Heart right ventricle (tissue), 16 donors: ENCODE results near the gene NAA10. TPM values are rescaled to one million over a fixed set of nuclear protein-coding genes. Genes with fewer than 3 reads are reported as not detected.
"Not testable (repeated sequence)": the region's sequence is repeated elsewhere in the genome, so short reads cannot be mapped to it uniquely, and the experiment has no call there.

Source experiments
- ATAC-seq, 8 donors: fragments of 200-7000 bp; cut with Tn5 transposase; one replicate each; pipeline ENCODE4 v1.9.1; 2020; ENCODE audit warnings: mild to moderate bottlenecking in 8 of 8, moderate library complexity in 8 of 8, moderate number of reproducible peaks in 1 of 8
- DNase-seq, 2 donors: peaks; one replicate each; pipeline ENCODE4 v3.0.0-alpha.2; 2020
- H3K27ac ChIP-seq, 10 donors: fragments of 200-600 bp; sonication (generic) in 2 of 10; one replicate each; pipeline versions ENCODE4 v1.5.0 to v1.8.0; 2020 to 2022; ENCODE audit warnings: mild to moderate bottlenecking in 3 of 10
- H3K27me3 ChIP-seq, 7 donors: fragments of 200-600 bp; one replicate each; pipeline ENCODE4 v1.8.0; 2021 to 2022; ENCODE audit warnings: mild to moderate bottlenecking in 2 of 7
- H3K36me3 ChIP-seq, 9 donors: fragments of 200-600 bp; sonication (generic) in 1 of 9; one replicate each; pipeline versions ENCODE4 v1.5.0 to v1.8.0; 2020 to 2022; ENCODE audit warnings: mild to moderate bottlenecking in 2 of 9
- H3K4me1 ChIP-seq, 9 donors: fragments of 200-600 bp; sonication (generic) in 1 of 9; one replicate each; pipeline versions ENCODE4 v1.5.0 to v1.8.0; 2020 to 2022; ENCODE audit warnings: mild to moderate bottlenecking in 4 of 9
- H3K4me3 ChIP-seq, 10 donors: fragments of 200-600 bp; sonication (generic) in 2 of 10; one replicate each; pipeline versions ENCODE4 v1.5.0 to v1.8.0; 2020 to 2022; ENCODE audit warnings: mild to moderate bottlenecking in 7 of 10, moderate library complexity in 2 of 10
- H3K9me3 ChIP-seq, 11 donors: fragments of 200-600 bp in 10 of 11; sonication (generic) in 2 of 11; one replicate each; pipeline versions ENCODE4 v1.5.0 to v1.8.0; 2013 to 2022; ENCODE audit warnings: mild to moderate bottlenecking in 2 of 11, control low read depth in 1 of 11, moderate library complexity in 1 of 11
- CTCF ChIP-seq, 9 donors: fragments of 200-600 bp; sonication (generic) in 2 of 9; IDR thresholded peaks; one replicate each; pipeline versions ENCODE4 v1.5.0 to v1.8.0; 2021 to 2022; ENCODE audit warnings: antibody characterized with exemption in 9 of 9, mild to moderate bottlenecking in 5 of 9, moderate library complexity in 1 of 9
- WGBS, 2 donors: extraction: QIAGEN DNeasy Blood & Tissue Kit; methylation state at CpG; one replicate each; pipeline ENCODE4 v1.1.7; 2013; ENCODE audit warnings: inconsistent platforms in 1 of 2; 5-methylcytosine and 5-hydroxymethylcytosine counted together
- intact Hi-C, 10 donors: fragments of 100-400 bp; cut with DNase I; formaldehyde crosslinking; loops; one replicate each; pipeline versions ENCODE4 v1.11.1 to v1.14.2; 2022
- polyA plus RNA-seq, 2 donors: library from polyadenylated mRNA; stranded (reverse); fragments of 200-250 nt; gene quantifications; one replicate each; pipeline ENCODE4 v1.2.3, GENCODE V29; 2013
- total RNA-seq, 10 donors: library from RNA; stranded (reverse); fragmentation: NEBNext Ultra II Directional in 3 of 10; extraction: Animal tissue kit (Norgen Biotek cat#: 25700) in 3 of 10; gene quantifications; one replicate each; pipeline versions ENCODE4 v1.2.1 to v1.2.4, GENCODE V29; 2021 to 2023
- donor health status: Arrhythmogenic right ventricular cardiomyopathy.
- donor health status: ischemic (EF 13 %, LVEDD 7.1; RV severe dilation, severe dysfunction).
- donor health status: healthy with polysubstance abuse.
- donor health status: DM: no; HTN: yes; CAD: no.
- donor health status: DM: no; HTN: no; CAD: no.
- donor health status: ischemic (EF 25% LVEDD 6.9; RV normal size, moderate dysfunction).
- donor health status: ischemic (EF 25% LVEDD 5.7; RV mildly dilated, moderate dysfunction).
- donor health status: healthy.
- donor health status: DM: yes; HTN: yes; CAD: no.
- donor health status: Ischemic cardiomyopathy.
- donor health status: ischemic (EF 35%, LVEDD 5.7; RV mildly dilated, moderate dysfunction).
- donor health status: nonischemic (EF 11% LVEDD 7.7; RV severe dilation, severe dysfunction).
- donor health status: DM: yes; HTN: yes; CAD: no.
- donor health status: PGD.
- donor health status: ischemic (EF 29% LVEDD 5.4; RV normal size, mild dysfunction).
- donor health status: nonischemic (EF 23%, LVEDD 6.1; RV moderate dilation, normal function).

Gene NAA10
- total and polyA plus RNA-seq, 12 donors, result 46.9 to 228 (median 62.2) TPM

GRCh38 chrX:153981231-153981630, 46.4 kb upstream of the NAA10 start:
- Histone ChIP-seq H3K4me1 (peaks cover 0 to 48% (median 4%) of the 10 kb centered on the region in 9 donors), H3K27ac (peak overlapping the region in 1 of 10 donors; percentile 79), H3K9me3 (no peaks in the 10 kb centered on the region), H3K4me3 (no peak overlapping the region), H3K36me3 (no peaks in the 10 kb centered on the region), H3K27me3 (peaks cover 0 to 84% (median 0%) of the 10 kb centered on the region in 7 donors)
- ATAC-seq, result no peak
- intact Hi-C loops, result no loop called here
- WGBS, 2 donors, result 83 to 89% methylated on average over 7 of the region's 7 CpGs
- no peak for DNase-seq
- no peak for TF ChIP-seq CTCF (IDR thresholded peaks at IDR 0.05)

GRCh38 chrX:153980394-153980793, 45.6 kb upstream of the NAA10 start:
- ATAC-seq, H3K4me3 ChIP-seq, H3K9me3 ChIP-seq, DNase-seq, intact Hi-C loops, H3K36me3 ChIP-seq: not testable (repeated sequence)
- Histone ChIP-seq H3K27ac (peak overlapping the region in 1 of 10 donors; percentile 79), H3K4me1 (peaks cover 0 to 47% (median 4%) of the 10 kb centered on the region in 9 donors), H3K27me3 (peaks cover 0 to 82% (median 0%) of the 10 kb centered on the region in 7 donors)
- 67 to 78% methylated on average over 8 of the region's 10 CpGs for WGBS, 2 donors

- intact Hi-C loops, result no loop called here
- 79 to 88% methylated on average over 3 of the region's 3 CpGs for WGBS, 2 donors
- no peak for TF ChIP-seq CTCF (IDR thresholded peaks at IDR 0.05)
Measured at GRCh38 chrX:153974726-153975286, 40.0 kb upstream of the NAA10 start.

GRCh38 chrX:153974003-153974725, 39.3 kb upstream of the NAA10 start:
- whole genome bisulfite sequencing, 2 donors, result 63 to 71% methylated on average over 13 to 14 of the region's 14 CpGs
- Histone ChIP-seq H3K4me3 (peak overlapping the region in 3 of 10 donors; percentile 56 to 86 (median 62)), H3K36me3 (no peaks in the 10 kb centered on the region), H3K9me3 (no peaks in the 10 kb centered on the region), H3K4me1 (peaks cover 2 to 31% (median 21%) of the 10 kb centered on the region in 9 donors), H3K27me3 (peaks cover 0 to 44% (median 0%) of the 10 kb centered on the region in 7 donors), H3K27ac (peak overlapping the region in 9 of 10 donors; percentile 93 to 100 (median 100))
- DNase-seq (no peak), ATAC-seq (no peak)
- TF ChIP-seq CTCF (IDR thresholded peaks at IDR 0.05), result no peak
- intact Hi-C loops, result no loop called here

More at GRCh38 chrX:153974726-153975286, 40.0 kb upstream of the NAA10 start:
- ATAC-seq (no peak), DNase-seq (no peak)
- H3K9me3 ChIP-seq, result no peaks in the 10 kb centered on the region
- H3K4me3 ChIP-seq, result no peak overlapping the region
- peaks cover 0 to 43% (median 0%) of the 10 kb centered on the region in 7 donors for H3K27me3 ChIP-seq
- H3K36me3 ChIP-seq, result no peaks in the 10 kb centered on the region
- H3K27ac ChIP-seq, result peak overlapping the region in 6 of 10 donors; percentile 93 to 100 (median 99)
- H3K4me1 ChIP-seq, result peaks cover 0 to 24% (median 16%) of the 10 kb centered on the region in 9 donors
